ENCODE measurements around the gene FOXL2NB. TPM values are rescaled to one million over a fixed set of nuclear protein-coding genes. Genes with fewer than 3 reads are reported as not detected.
"Not testable (repeated sequence)": the region's sequence is repeated elsewhere in the genome, so short reads cannot be mapped to it uniquely, and the experiment has no call there.

Gene FOXL2NB
- total RNA-seq, 1 experiment from 2014 or later: not detected

DNA sequence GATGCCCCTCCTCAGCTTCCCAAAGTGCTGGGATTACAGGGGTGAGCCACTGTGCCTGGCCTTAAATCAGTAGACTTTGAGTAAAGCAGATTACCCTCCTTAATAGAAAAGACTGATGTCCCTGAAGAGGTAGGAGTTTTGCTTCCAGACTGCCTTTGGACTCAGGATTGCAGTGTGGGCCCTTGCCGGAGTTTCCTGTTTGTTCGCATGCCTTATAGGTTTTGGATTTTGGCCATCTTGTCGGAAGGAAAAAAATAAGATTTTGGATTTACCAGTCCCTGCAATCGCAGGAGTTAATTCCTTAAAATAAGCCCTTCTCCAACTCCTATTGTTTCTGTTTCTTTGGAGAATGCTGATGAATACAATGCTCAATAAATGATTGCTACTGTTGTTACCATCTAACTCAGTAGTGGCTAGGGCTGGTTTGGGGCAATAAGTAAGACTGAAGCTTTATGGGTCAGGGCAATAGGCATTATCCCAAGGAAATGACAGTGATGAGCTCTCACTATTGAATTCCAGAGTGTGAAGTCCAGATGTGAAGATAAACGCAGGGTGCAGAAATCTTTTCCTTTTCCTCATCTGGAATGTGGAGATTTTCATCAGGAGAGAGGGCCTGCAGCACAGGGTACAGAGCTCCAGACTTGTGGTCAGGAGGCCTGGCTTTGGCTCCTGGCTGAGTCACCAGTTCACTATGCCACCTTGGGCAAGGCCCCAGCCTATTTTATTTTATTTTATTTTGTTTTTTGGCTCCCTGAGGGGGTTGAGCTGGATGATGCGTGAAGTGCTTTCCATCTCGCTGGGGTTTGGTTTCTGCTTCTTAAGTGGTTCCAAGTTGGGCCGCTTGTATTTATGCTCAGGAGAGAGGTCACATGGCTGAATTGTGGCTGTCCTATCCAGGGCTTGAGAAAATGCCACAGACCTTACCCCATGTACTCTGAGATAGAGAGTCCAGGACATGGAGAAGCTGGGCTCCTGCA, 25.4 kb upstream of the FOXL2NB start:
- H3K4me3 ChIP-seq (ENCODE audit: low read length): no peak overlapping the region
- peaks cover 3% of the 10 kb centered on the region; the same call in 1 of the 2 replicates for H3K4me1 ChIP-seq (ENCODE audit: low read length)
- H3K9me2 ChIP-seq (replicated peaks; ENCODE audit: insufficient read depth, low read length): no peaks in the 10 kb centered on the region
- H3K9ac ChIP-seq (ENCODE audit: low read length): no peak overlapping the region
- H2AFZ ChIP-seq (ENCODE audit: low read length): no peak overlapping the region
- no peak overlapping the region for H3K27ac ChIP-seq (ENCODE audit: low read length)
- H3K27me3 ChIP-seq (ENCODE audit: low read length): no peaks in the 10 kb centered on the region
- H4K20me1 ChIP-seq (ENCODE audit: insufficient read depth, low read depth, low read length): no peaks in the 10 kb centered on the region
- peak; percentile 29 for DNase-seq
- H3K79me2 ChIP-seq (ENCODE audit: low read length): no peaks in the 10 kb centered on the region
- H3K36me3 ChIP-seq (ENCODE audit: insufficient read depth, low read length): no peaks in the 10 kb centered on the region
- H3K4me2 ChIP-seq (ENCODE audit: low read depth, low read length, poor library complexity, severe bottlenecking): no peak overlapping the region
- no peaks in the 10 kb centered on the region for H3K9me3 ChIP-seq (ENCODE audit: low read length)

DNA sequence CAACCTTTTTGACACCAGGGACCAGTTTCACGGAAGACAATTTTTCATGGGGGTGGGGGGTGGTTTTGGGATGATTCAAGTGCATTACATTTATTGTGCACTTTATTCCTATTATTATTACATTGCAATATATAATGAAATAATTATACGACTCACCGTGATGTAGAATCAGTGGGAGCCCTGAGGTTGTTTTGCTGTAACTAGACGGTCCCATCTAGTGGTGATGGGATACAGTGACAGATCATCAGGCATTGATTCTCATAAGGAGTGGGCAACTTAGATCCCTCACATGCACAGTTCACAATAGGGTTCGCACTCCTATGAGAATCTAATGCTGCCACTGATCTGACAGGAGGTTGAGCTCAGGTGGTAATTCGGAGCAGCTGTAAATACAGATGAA, 24.6 kb upstream of the FOXL2NB start:
- H3K36me3 ChIP-seq (ENCODE audit: insufficient read depth, low read length); H4K20me1 ChIP-seq (ENCODE audit: insufficient read depth, low read depth, low read length); H3K4me3 ChIP-seq (ENCODE audit: low read length); H2AFZ ChIP-seq (ENCODE audit: low read length); H3K9me3 ChIP-seq (ENCODE audit: low read length); H3K27ac ChIP-seq (ENCODE audit: low read length); H3K9ac ChIP-seq (ENCODE audit: low read length); H3K4me2 ChIP-seq (ENCODE audit: low read depth, low read length, poor library complexity, severe bottlenecking); H3K9me2 ChIP-seq (replicated peaks; ENCODE audit: insufficient read depth, low read length); H3K4me1 ChIP-seq (ENCODE audit: low read length); H3K27me3 ChIP-seq (ENCODE audit: low read length); H3K79me2 ChIP-seq (ENCODE audit: low read length): not testable (repeated sequence)
- peak; percentile 27 for DNase-seq

- peaks cover 3% of the 10 kb centered on the region; the same call in 1 of the 2 replicates for H3K4me1 ChIP-seq (ENCODE audit: low read length)
- no peak overlapping the region for H3K9ac ChIP-seq (ENCODE audit: low read length)
- H3K36me3 ChIP-seq (ENCODE audit: insufficient read depth, low read length): no peaks in the 10 kb centered on the region
- H3K27me3 ChIP-seq (ENCODE audit: low read length): no peaks in the 10 kb centered on the region
- H2AFZ ChIP-seq (ENCODE audit: low read length): no peak overlapping the region
- DNase-seq: peak; percentile 95
- H4K20me1 ChIP-seq (ENCODE audit: insufficient read depth, low read depth, low read length): no peaks in the 10 kb centered on the region
- no peaks in the 10 kb centered on the region for H3K9me2 ChIP-seq (replicated peaks; ENCODE audit: insufficient read depth, low read length)
- no peak overlapping the region for H3K27ac ChIP-seq (ENCODE audit: low read length)
- no peak overlapping the region for H3K4me3 ChIP-seq (ENCODE audit: low read length)
- no peak overlapping the region for H3K4me2 ChIP-seq (ENCODE audit: low read depth, low read length, poor library complexity, severe bottlenecking)
- H3K9me3 ChIP-seq (ENCODE audit: low read length): no peaks in the 10 kb centered on the region
- H3K79me2 ChIP-seq (ENCODE audit: low read length): no peaks in the 10 kb centered on the region
Observed at GRCh38 chr3:138923531-138923994, 23.5 kb upstream of the FOXL2NB start.

GRCh38 chr3:138928727-138929372, 18.2 kb upstream of the FOXL2NB start:
- no peaks in the 10 kb centered on the region for H3K27me3 ChIP-seq (ENCODE audit: low read length)
- no peak overlapping the region for H3K27ac ChIP-seq (ENCODE audit: low read length)
- no peak overlapping the region for H3K9ac ChIP-seq (ENCODE audit: low read length)
- no peaks in the 10 kb centered on the region for H3K9me2 ChIP-seq (replicated peaks; ENCODE audit: insufficient read depth, low read length)
- H3K79me2 ChIP-seq (ENCODE audit: low read length): no peaks in the 10 kb centered on the region
- no peaks in the 10 kb centered on the region for H3K36me3 ChIP-seq (ENCODE audit: insufficient read depth, low read length)
- H4K20me1 ChIP-seq (ENCODE audit: insufficient read depth, low read depth, low read length): no peaks in the 10 kb centered on the region
- H3K9me3 ChIP-seq (ENCODE audit: low read length): no peaks in the 10 kb centered on the region
- DNase-seq: no peak
- H3K4me3 ChIP-seq (ENCODE audit: low read length): no peak overlapping the region
- H3K4me2 ChIP-seq (ENCODE audit: low read depth, low read length, poor library complexity, severe bottlenecking): no peak overlapping the region
- H2AFZ ChIP-seq (ENCODE audit: low read length): no peak overlapping the region
- no peaks in the 10 kb centered on the region for H3K4me1 ChIP-seq (ENCODE audit: low read length)

GRCh38 chr3:138933068-138933668, 13.8 kb upstream of the FOXL2NB start:
- Histone ChIP-seq H3K27me3 (ENCODE audit: low read length) (no peaks in the 10 kb centered on the region), H3K4me3 (ENCODE audit: low read length) (no peak overlapping the region), H3K27ac (ENCODE audit: low read length) (no peak overlapping the region), H2AFZ (ENCODE audit: low read length) (no peak overlapping the region), H3K36me3 (ENCODE audit: insufficient read depth, low read length) (no peaks in the 10 kb centered on the region), H3K9me2 (replicated peaks; ENCODE audit: insufficient read depth, low read length) (no peaks in the 10 kb centered on the region), H3K9ac (ENCODE audit: low read length) (no peak overlapping the region), H3K4me2 (ENCODE audit: low read depth, low read length, poor library complexity, severe bottlenecking) (no peak overlapping the region), H3K79me2 (ENCODE audit: low read length) (no peaks in the 10 kb centered on the region), H3K4me1 (ENCODE audit: low read length) (no peaks in the 10 kb centered on the region), H4K20me1 (ENCODE audit: insufficient read depth, low read depth, low read length) (no peaks in the 10 kb centered on the region), H3K9me3 (ENCODE audit: low read length) (no peaks in the 10 kb centered on the region)
- DNase-seq: no peak

- Histone ChIP-seq H3K9me3 (ENCODE audit: low read length) (no peaks in the 10 kb centered on the region), H3K4me1 (ENCODE audit: low read length) (no peaks in the 10 kb centered on the region), H3K9ac (ENCODE audit: low read length) (no peak overlapping the region), H3K27ac (ENCODE audit: low read length) (no peak overlapping the region), H3K9me2 (replicated peaks; ENCODE audit: insufficient read depth, low read length) (no peaks in the 10 kb centered on the region), H4K20me1 (ENCODE audit: insufficient read depth, low read depth, low read length) (no peaks in the 10 kb centered on the region), H3K36me3 (ENCODE audit: insufficient read depth, low read length) (no peaks in the 10 kb centered on the region), H3K4me3 (ENCODE audit: low read length) (no peak overlapping the region), H3K4me2 (ENCODE audit: low read depth, low read length, poor library complexity, severe bottlenecking) (no peak overlapping the region), H3K27me3 (ENCODE audit: low read length) (no peaks in the 10 kb centered on the region), H3K79me2 (ENCODE audit: low read length) (no peaks in the 10 kb centered on the region), H2AFZ (ENCODE audit: low read length) (no peak overlapping the region)
- no peak for DNase-seq
Observed at GRCh38 chr3:138933981-138934691, 12.9 kb upstream of the FOXL2NB start.

GRCh38 chr3:138935505-138935862, 11.5 kb upstream of the FOXL2NB start:
- Histone ChIP-seq H3K4me3 (ENCODE audit: low read length) (no peak overlapping the region), H3K9ac (ENCODE audit: low read length) (no peak overlapping the region), H3K4me1 (ENCODE audit: low read length) (no peaks in the 10 kb centered on the region), H3K9me2 (replicated peaks; ENCODE audit: insufficient read depth, low read length) (no peaks in the 10 kb centered on the region), H3K4me2 (ENCODE audit: low read depth, low read length, poor library complexity, severe bottlenecking) (no peak overlapping the region), H2AFZ (ENCODE audit: low read length) (no peak overlapping the region), H4K20me1 (ENCODE audit: insufficient read depth, low read depth, low read length) (no peaks in the 10 kb centered on the region), H3K27me3 (ENCODE audit: low read length) (no peaks in the 10 kb centered on the region), H3K9me3 (ENCODE audit: low read length) (no peaks in the 10 kb centered on the region), H3K79me2 (ENCODE audit: low read length) (no peaks in the 10 kb centered on the region), H3K27ac (ENCODE audit: low read length) (no peak overlapping the region), H3K36me3 (ENCODE audit: insufficient read depth, low read length) (no peaks in the 10 kb centered on the region)
- no peak for DNase-seq

All from Karpas-422 (cell line).